NCI-H774 (cell line): ENCODE results near the gene CMSS1.

Experiments
- DNase-seq: peaks from one replicate; lab custom pipeline; 2025; lab: John Stamatoyannopoulos, UW

The CMSS1 gene

DNA sequence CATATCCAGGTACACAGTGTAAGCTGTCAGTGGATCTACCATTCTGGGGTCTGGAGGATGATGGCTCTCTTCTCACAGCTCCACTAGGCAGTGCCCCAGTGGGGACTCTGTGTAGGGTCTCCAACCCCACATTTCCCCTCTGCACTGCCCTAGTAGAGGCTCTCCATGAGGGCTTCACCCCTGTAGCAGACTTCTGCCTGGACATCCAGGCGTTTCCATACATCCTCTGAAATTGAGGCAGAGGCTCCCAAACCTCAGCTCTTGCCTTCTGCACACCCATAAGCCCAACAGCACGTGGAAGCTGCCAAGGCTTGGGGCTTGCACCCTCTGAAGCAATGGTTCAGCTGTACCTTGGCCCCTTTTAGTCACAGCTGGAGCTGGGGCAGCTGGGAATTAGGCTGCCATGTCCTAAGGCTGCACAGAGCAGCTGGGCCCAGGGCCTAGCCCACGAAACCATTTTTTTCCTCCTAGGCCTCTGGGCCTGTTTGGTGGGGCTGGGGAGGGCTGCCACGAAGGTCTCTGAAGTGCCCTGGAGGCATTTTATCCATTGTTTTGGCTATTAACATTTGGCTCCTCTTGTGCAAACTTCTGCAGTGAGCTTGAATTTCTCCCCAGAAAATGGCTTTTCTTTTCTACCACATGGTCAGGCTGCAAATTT lies 362.2 kb downstream of the CMSS1 start:
- no peak for DNase-seq

DNA sequence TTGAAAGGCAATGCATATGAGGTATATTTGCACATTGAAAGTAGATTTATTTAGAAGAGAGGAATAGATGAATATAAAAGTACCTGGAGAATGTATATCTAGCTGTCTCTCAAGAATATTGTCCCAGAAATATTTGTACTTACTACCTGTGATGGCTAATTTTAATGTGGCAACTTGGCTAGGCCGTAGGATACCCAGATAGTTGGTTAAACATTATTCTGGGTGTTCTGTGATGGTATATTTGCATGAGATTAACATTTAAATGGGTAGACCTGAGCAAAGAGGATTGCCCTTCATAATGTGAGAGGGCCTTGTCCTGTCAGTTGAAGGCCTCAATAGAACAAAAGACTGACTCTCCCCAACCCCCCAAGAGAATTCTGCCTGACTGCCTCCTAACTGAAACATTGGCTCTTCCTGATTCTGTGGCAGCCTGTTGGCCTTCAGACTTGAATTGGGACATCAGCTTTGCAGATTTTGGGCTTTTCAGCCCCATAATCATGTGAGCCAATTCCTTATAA lies 366.0 kb downstream of the CMSS1 start:
- DNase-seq, result no peak

DNA sequence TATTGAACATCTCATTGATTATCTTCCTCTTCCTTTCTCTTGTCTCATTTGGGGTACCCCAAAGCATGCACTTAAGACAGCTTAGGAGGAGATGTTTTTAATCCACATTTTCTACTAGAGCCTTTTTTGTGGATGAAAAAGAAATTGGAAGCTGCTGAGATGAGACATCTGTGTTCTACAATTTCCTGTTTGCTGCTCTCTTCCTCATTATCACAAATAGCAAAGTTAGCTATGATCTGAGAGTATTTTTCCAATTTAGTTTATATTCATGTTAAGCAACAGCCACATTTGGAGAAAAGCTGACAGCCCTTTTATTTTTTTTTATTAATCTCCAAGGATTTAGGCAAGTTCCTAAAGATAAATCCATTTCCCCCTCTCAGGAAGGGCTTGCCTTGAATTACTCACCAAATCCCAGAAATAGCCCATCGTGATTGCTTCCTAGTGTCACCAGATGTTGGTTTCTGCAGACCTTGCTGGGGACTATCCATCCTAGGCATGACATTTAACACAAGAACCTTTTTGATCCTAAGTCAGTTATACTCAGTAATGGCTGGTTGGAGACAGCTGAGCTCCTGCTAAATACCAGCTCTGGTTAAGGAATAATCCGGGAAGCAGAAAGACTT lies 367.4 kb downstream of the CMSS1 start:
- no peak for DNase-seq

DNA sequence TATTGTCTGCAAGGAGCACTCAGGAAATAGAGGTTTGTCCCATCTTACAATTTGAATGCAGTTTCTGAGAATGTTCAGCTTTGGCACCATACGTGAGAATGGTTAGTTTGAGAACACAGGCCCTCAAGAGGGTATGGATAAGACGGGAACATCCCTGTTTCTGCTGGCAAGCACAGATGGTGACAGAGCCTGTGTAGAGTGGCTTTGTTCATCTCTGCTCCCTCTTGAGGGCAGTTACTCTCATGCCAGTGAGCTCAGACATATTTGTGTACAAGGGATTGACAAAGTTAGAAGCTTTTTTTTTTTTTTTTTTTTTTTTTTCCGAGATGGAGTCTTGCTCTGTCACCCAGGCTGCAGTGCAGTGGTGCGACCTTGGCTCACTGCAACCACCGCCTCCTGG lies 368.2 kb downstream of the CMSS1 start:
- DNase-seq, result no peak

DNA sequence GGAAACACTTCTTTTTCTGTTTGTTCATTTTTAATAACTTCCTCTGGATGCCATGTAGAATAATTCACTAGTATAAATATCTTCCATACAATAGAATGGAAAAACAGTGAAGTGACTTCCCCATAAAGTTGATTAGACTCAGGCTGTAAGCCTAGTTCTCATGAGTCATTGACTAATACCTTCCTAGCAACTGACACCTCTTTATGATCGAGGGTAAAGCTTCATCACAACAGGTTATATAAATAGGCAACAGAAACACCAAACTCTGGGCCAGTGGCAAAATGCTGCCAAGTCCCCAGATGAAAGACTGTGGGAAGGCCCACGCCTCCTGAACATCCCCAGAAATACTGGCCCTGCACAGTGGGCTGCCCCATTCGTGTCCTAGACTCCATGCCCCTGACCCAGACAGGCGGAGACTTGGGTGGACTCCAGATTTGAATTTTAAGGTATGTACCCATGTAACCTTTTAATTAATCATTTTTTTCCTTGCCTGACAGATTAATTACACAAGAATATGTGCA lies 371.8 kb downstream of the CMSS1 start:
- no peak for DNase-seq

DNA sequence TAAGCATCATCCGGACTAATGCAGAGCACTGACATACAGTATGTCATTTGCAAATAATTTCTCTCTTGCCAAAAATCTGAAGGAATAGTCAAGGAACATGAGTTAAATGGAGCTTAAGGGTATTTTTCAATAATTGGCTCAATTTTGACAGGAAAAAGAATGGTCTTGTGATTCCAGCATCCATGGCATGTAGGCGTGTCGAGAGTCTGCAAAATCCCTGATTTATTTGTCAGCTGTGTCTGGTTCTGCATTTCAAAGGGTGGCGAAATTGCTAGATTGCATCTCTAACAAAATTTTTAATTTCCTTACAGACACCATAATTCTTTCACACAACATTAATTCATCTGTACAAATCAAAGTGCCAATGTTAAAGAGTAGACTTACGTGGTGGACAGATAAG lies 377.7 kb downstream of the CMSS1 start:
- no peak for DNase-seq

DNA sequence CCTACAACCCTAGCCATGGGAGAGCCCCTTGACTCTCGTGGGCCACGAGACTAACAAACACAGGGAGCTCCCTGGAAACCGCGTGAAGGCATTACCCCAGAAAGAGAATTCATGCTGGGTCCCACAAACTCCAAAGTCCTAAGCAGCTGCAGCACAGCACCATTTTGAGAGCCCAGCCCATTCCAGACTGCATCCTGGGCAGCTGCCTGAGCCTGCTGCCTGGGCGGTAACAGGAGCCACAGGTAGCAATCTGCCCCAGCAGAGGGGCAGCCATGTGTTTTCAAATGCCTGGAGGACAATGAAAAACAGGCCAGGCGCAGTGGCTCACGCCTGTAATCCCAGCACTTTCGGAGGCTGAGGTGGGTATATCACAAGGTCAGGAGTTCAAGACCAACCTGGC lies 380.2 kb downstream of the CMSS1 start:
- no peak for DNase-seq

DNA sequence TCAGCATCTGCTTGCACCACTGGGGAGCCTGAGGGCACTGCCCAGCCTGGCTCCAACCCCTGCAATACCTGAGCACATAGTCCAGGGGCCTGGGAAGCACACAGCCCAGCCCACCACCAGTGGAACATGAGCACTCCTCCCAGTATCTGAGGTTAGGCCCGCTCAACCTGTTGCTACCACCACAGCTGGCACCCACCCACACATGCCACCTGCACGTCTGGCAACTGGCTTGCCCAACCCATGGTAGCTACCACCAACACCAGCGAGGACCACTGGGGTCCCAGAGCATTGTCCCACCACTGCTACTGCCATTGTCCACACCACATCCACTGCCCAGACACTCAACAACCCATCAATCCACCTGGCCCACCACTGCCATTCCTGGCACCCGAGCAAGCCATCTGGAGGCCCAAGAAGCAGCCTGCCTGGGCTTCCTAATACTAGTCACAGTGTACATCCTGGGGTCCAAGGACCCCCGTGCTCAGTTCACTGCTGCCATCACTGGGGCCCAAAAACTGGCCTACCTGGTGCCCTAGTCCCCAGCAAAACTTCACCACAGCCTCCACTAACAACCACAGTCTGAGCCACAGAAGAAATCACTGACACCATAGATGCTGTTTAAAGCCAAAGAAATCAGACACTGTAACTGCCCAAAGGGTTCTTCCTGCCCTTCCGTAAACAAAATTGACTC lies 381.1 kb downstream of the CMSS1 start:
- no peak for DNase-seq

DNA sequence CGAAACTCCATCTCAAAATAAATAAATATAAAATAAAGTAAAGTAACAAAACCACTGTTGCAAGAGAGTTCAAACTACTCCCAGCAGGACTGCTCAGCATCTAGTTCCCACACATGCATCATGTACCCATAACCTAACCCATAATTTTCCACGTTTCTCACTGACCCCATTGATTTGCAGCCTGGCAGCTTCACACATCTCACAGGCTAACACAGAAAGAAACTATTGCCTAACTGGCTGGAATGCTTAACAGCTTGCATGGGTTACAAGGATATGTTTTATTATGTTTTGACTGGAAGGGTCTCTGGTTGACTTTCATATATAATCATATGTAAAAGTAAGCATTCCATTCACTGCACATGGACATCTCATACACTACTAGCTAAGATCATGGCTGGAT lies 387.5 kb downstream of the CMSS1 start:
- no peak for DNase-seq

DNA sequence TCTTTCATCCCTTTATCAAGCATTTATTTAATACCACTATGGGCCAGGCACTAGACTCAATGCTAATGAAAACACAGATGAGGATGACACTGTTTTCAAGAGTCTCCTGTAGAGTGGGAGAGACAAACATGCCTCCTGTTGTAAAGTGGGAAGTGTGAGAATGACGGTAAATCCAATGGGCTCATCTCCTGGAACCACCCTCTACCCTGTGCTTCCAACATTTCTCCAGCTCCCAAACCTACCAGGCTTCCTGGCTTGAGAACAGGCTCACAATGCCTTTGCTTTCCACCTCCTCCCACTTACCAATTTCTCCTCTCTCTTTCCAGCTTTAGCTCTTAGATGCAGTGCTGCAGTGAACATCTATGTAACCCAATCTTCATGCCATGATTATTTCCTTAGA lies 389.0 kb downstream of the CMSS1 start:
- DNase-seq, result no peak

DNA sequence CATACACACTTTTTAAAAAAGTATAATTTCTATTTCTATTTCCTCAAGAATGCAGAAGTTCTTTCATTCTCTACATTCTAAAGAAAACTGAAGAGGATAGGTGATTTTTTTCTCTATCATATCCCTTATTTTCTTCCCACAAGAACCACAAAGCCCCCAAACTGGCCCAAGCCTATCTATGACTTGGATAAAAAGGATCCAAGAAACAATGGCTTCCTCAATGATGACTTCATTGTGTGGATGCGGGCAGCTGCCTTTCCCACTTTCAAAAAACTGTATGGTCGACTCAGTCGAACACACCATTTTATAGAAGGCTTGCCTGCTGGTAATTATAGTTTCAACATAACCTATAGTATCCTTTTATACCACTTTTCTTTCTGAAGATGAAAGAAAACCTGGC lies 390.2 kb downstream of the CMSS1 start:
- DNase-seq, result no peak

DNA sequence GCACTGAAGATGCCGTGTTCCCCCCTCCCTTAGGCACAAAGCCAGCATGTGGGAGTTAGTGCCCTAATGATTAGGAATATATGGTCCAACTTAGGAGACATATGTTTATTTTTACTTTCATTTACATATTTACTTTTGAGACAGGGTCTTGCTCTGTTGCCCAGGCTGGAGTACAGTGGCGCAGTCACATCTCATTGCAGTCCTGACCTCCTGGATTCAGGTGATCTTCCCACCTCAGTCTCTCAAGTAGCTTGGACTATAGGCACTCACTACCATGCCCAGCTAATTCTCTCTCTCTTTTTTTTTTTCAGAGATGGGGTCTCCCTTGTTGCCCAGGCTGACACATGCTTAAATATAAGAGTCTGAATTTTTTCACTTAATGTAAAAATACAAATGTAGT lies 391.5 kb downstream of the CMSS1 start:
- no peak for DNase-seq

DNA sequence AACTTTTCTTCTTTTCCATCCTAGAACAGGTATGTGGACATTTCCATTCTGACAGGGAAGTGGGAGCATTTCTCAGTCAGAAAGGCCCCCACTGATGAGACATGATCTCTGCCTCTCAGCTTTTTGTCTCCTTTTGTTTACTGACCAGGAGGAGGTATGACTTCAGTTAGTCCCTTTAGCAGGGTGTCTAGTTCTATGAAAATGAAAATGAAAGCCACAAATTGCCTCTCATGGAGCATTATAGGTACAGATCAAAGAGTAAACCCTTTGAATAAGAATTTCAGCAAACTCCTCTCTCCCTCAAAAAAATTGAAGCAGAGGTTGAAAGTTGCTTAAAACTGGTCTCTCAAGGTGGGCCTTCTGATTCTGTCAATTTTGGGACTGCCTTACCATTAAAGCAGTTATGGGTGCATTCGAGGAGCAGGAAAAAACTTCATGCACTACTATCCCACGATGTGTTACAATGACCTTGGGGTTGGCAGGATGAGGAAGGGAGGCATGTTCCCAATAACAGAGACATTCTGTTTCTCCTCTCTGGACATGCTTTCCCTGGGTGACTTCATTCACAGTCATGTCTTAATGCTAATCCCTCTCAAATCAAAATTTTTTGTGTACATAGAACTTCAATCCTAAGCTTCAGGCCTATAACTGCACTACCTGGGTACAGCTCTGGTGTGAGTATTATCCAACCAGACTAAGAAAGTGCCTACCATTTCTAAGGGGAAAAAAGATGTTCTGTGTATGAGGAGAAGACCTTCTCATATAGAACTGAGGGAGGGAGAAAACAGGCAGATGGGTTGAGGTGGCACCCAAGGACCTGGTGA lies 392.5 kb downstream of the CMSS1 start:
- peak; percentile 38 for DNase-seq

DNA sequence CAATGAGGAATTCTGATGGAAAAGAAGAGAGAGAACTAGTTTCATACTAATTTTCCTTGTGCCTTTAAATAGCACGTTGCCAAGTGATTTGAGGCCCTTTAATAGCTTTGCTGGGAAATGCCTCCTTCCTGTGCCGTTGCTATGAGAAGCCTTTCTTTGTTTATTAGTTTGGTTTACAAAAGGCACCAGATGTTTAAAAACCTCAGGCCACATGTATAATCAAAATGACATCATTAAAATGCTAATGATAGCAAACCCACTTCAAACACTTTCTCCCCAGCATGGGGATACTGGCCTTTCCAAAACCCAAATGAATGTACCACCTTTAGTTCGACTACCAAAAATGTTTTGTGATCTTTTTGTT lies 393.1 kb downstream of the CMSS1 start:
- DNase-seq, result peak; percentile 88

DNA sequence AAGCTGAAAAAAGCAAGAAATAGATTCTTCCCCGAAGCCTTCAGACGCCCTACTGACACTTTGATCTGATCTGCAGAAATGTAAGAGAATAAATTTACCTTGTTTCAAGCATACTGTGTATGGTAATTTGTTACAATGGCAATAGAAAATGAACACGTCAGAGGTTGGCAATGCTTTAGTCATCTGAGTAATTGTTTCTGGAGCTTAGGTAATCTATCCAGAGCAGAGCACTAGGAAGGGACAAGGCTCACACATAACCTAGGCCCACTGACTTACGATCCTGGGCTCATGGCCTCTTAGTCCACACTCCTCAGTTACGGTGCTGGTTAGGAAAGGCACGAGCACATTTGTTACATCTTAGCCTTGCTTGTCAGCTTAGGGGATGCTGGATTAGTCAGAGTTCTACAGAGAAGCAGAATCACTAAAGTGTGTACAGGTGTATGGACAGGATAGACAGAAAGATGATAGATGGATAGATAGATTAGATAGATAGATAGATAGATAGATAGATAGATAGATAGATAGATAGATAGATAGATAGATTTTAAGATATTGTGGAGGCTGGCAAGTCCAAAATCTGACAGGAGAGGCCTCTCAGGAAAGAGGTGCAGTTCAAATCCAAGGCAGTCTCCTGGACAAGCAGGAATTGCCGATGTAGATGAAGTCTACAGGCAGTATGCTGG lies 396.4 kb downstream of the CMSS1 start:
- no peak for DNase-seq

DNA sequence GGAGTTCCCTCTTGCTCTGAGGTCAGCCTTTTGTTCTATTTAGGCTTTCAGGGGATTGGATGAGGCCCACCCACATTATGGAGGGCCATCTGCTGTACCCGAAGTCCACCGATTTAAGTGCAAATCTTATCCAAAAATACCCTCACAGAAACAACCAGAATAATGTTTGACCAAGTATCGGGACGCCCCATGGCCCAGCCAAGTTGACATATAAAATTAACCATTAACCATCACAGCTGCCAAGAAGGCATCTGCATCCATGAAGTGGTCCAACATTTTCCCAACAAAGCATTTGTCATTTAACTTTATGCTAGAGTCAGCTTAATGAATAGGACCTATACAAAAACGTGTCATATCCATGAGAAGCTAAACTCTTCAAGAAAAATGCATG lies 396.9 kb downstream of the CMSS1 start:
- DNase-seq, result no peak

DNA sequence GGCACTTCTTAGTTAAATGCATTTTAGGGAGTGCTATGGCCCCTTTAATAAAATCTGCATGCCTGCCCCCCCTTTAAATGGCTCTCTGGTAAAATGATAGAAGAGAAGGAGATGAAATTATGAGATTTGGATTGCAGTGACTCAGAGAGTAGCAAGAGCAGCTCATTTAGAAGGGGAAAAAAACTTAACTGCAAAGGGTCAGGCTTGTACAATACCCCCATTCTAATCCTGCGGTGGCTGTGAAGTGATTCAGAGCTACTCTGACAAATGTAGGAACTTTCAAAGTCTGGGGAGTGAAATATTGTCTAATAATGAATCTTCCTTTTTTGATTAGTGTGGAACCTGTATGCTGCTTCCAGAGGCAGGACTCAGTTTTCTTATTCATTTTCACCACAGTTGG lies 399.1 kb downstream of the CMSS1 start:
- DNase-seq, result no peak

DNA sequence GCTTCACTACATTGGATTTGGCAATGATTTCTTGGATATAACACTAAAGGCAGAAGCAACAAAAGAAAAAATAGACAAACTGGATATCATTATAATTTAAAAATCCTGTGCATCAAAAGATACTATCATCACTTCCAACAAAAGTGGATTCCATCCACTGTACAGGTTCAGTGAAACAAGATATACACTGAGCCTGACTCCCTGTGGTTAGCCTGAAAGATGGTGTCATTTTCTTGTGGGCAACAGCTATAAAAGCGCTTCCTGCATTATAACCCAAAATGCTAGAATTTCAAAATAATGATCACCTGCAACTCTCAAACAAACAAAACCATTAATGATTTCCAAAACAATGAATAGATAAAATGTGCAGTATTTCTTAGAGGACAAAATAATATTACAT lies 403.5 kb downstream of the CMSS1 start:
- no peak for DNase-seq

DNA sequence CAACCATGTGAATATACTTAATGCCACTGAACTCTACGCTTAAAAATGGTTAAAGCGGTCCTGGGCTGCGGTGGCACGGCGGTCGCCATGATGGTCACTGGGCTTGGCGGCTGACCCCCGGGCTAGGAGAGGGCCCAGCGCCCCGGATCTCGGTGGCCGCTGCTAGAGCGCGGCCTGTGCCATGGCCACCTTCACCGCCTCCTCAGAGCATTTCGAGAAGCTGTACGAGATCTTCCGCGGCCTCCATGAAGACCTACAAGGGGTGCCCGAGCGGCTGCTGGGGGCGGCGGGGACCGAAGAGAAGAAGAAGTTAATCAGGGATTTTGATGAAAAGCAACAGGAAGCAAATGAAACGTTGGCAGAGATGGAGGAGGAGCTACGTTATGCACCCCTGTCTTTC lies 407.5 kb downstream of the CMSS1 start:
- DNase-seq, result no peak

DNA sequence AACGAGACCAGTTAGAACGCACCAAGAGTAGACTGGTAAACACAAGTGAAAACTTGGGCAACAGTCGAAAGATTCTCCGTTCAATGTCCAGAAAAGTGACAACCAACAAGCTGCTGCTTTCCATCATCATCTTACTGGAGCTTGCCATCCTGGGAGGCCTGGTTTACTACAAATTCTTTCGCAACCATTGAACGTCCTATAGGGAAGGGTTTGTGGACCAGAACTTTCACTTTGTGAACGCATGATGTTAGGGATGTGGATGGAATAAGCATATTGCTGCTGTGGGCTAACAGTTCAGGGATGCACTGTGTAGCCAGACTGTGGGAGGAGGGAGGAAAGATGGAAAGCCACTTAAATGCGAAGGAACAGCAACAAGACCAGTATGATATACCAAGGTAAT lies 408.2 kb downstream of the CMSS1 start:
- DNase-seq, result no peak

DNA sequence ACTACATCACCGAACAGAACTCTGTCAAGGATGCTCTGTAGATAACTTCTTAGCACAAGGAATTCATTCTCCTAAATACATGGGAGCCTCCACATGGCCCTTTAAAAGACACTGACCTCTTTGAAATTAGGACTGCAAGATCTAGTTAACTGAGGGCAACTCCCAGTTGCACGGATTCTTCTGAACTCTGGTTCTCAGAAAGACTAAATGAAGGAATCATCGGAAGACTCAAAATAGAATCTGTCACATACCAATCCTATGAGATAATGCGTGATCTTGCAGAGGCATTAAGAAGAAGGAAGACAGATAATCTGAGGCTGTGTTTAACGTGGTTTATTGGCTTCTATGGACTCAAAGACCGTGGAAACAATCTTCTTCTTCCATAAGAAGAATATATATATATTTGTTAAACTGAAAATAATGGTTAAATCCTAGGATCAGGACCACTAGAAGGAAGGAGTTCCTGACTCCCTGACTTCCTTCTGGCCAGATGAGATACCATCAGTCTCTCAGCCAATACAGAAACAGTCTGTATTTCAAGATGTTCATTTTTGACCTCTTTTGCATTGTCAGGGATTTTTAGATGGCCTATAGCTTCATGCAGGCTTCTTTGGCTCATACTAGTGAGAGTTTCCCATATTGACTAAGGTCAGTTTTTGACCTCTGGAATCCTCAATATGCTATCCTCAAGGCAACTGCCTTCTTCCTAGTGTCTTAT lies 409.2 kb downstream of the CMSS1 start:
- DNase-seq, result no peak
